HepG2 (cell line): ENCODE data around the gene CDC42EP5. TPM values are rescaled to one million over a fixed set of nuclear protein-coding genes. Genes with fewer than 3 reads are reported as not detected.
"Not testable (repeated sequence)": the region's sequence is repeated elsewhere in the genome, so short reads cannot be mapped to it uniquely, and the experiment has no call there.

Experiments
- ATAC-seq: fragments of 200-7000 bp; cut with Tn5 transposase; 3 replicates; pipeline ENCODE4 v1.9.1; 2020; ENCODE audit warnings: mild to moderate bottlenecking, moderate library complexity
- BruUV-seq: library from RNA; stranded (reverse); fragments of 400-500 nt; replicated peaks from 2 replicates; lab custom pipeline; 2021; lab: Mats Ljungman, UMichigan
- CTCF ChIA-PET: fragments of 300-600 bp; formaldehyde crosslinking; extraction: SDS; loops from one replicate; lab custom pipeline; 2021; ENCODE audit warnings: low total read pairs, inconsistent platforms, low intra/inter-chr PET ratio; lab: Yijun Ruan, JAX
- POLR2A ChIA-PET: fragments of 350-600 bp; sonication (Branson Sonifier 250); formaldehyde crosslinking; loops from one replicate; lab custom pipeline; 2020; ENCODE audit warnings: antibody characterized with exemption, inconsistent platforms; lab: Yijun Ruan, JAX
- DNase-seq: peaks from one replicate; pipeline ENCODE4 v3.0.0-alpha.2; 2015; ENCODE audit warnings: low spot score
- FAIRE-seq: peaks from 3 replicates; lab custom pipeline; 2011; peaks lifted over from hg19 to GRCh38; lab: Jason Lieb, UNC
- H2AFZ ChIP-seq: one replicate; pipeline ENCODE4 v1.6.1; 2011; ENCODE audit warnings: low read length, inconsistent platforms
- H3K27ac ChIP-seq: fragments of 300-600 bp; 3 replicates; pipeline ENCODE4 v1.8.0; 2011; ENCODE audit warnings: mixed run types, mild to moderate bottlenecking, mixed read lengths, low read length, inconsistent platforms; ENCODE audit not compliant: insufficient read depth; ENCODE audit errors: extremely low read length
- H3K27me3 ChIP-seq, 2 experiments: fragments of 200-600 bp in 1 of 2; 2 replicates in 1 of 2; 3 replicates in 1 of 2; pipeline versions ENCODE4 v1.6.0 to v1.8.0; 2011; ENCODE audit warnings: low read length in 2 of 2, mild to moderate bottlenecking in 2 of 2, moderate library complexity in 2 of 2, inconsistent platforms in 1 of 2; ENCODE audit not compliant: insufficient read depth in 2 of 2, control insufficient read depth in 1 of 2
- H3K36me3 ChIP-seq, 2 experiments: fragments of 200-600 bp in 1 of 2; replicated peaks in 1 of 2; 2 replicates in 1 of 2; 3 replicates in 1 of 2; pipeline versions ENCODE4 v1.5.1 to v1.8.0; 2011; ENCODE audit warnings: low read length in 2 of 2, inconsistent platforms in 1 of 2; ENCODE audit not compliant: insufficient read depth in 2 of 2, control insufficient read depth in 1 of 2
- H3K4me1 ChIP-seq: 2 replicates; pipeline ENCODE4 v1.5.1; 2012; ENCODE audit warnings: low read length, inconsistent platforms; ENCODE audit not compliant: insufficient read depth
- H3K4me2 ChIP-seq: 2 replicates; pipeline ENCODE4 v1.6.0; 2011; ENCODE audit warnings: low read depth, low read length, inconsistent platforms
- H3K4me3 ChIP-seq, 3 experiments: fragments of 200-600 bp in 1 of 3; sonication (generic), shearing (Covaris generic) in 1 of 3; replicated peaks in 1 of 3; 2 replicates each; pipeline ENCODE4 v1.5.1; 2011 to 2016; ENCODE audit warnings: low read length in 3 of 3, inconsistent platforms in 2 of 3, low read depth in 2 of 3, mild to moderate bottlenecking in 2 of 3, control low read depth in 1 of 3, mixed read lengths in 1 of 3; ENCODE audit not compliant: insufficient read depth in 1 of 3
- H3K79me2 ChIP-seq: one replicate; pipeline ENCODE4 v1.6.1; 2011; ENCODE audit warnings: low read length, inconsistent platforms; ENCODE audit not compliant: insufficient read depth
- H3K9ac ChIP-seq: 2 replicates; pipeline ENCODE4 v1.6.0; 2011; ENCODE audit warnings: mild to moderate bottlenecking, low read depth, low read length, inconsistent platforms; ENCODE audit not compliant: insufficient read depth
- H3K9me3 ChIP-seq: 2 replicates; pipeline ENCODE4 v1.5.1; 2012; ENCODE audit warnings: mild to moderate bottlenecking, low read length
- H4K20me1 ChIP-seq: 2 replicates; pipeline ENCODE4 v1.6.0; 2011; ENCODE audit warnings: inconsistent platforms, mild to moderate bottlenecking, low read length, moderate library complexity; ENCODE audit not compliant: insufficient read depth
- ARNTL ChIP-seq: sonication (generic); formaldehyde crosslinking; IDR thresholded peaks from 2 replicates; pipeline ENCODE4 v1.4.0; 2020; ENCODE audit warnings: mild to moderate bottlenecking, missing genetic modification reagents
- HNRNPL ChIP-seq: fragments of 200-400 bp; formaldehyde crosslinking; IDR thresholded peaks from 2 replicates; pipeline ENCODE4 v1.6.1; 2017; ENCODE audit warnings: mild to moderate bottlenecking, low read depth, low read length
- KDM1A ChIP-seq: IDR thresholded peaks from 2 replicates; pipeline ENCODE4 v1.6.1; 2016; ENCODE audit warnings: missing compliant biosample characterization
- MYC ChIP-seq: sonication (generic); formaldehyde crosslinking; IDR thresholded peaks from 2 replicates; pipeline ENCODE4 v1.9.0; 2021; ENCODE audit warnings: missing genetic modification reagents, borderline replicate concordance
- NAIF1 ChIP-seq: sonication (generic); formaldehyde crosslinking; IDR thresholded peaks from 2 replicates; pipeline ENCODE4 v1.5.0; 2020; ENCODE audit warnings: mild to moderate bottlenecking, missing genetic modification reagents, borderline replicate concordance
- NFKBIZ ChIP-seq: IDR thresholded peaks from 2 replicates; pipeline ENCODE4 v1.6.1; 2018; ENCODE audit warnings: missing genetic modification reagents, missing compliant biosample characterization
- ZKSCAN8 ChIP-seq: IDR thresholded peaks from 2 replicates; pipeline ENCODE4 v1.6.1; 2016; ENCODE audit warnings: borderline replicate concordance, missing genetic modification reagents, missing compliant biosample characterization
- ZNF354B ChIP-seq: sonication (generic); formaldehyde crosslinking; IDR thresholded peaks from 2 replicates; pipeline ENCODE4 v1.8.0; 2022; ENCODE audit warnings: mild to moderate bottlenecking, missing genetic modification reagents
- ZNF468 ChIP-seq: sonication (generic); formaldehyde crosslinking; IDR thresholded peaks from 2 replicates; pipeline ENCODE4 v1.8.0; 2022; ENCODE audit warnings: mild to moderate bottlenecking, moderate library complexity, missing genetic modification reagents
- ZNF530 ChIP-seq: sonication (generic); formaldehyde crosslinking; IDR thresholded peaks from 2 replicates; pipeline ENCODE4 v1.5.0; 2020; ENCODE audit warnings: low read depth, mild to moderate bottlenecking, missing genetic modification reagents
- ZNF589 ChIP-seq: sonication (generic); formaldehyde crosslinking; conservative IDR thresholded peaks from 2 replicates; pipeline ENCODE4 v1.8.0; 2022; ENCODE audit warnings: mild to moderate bottlenecking, moderate library complexity, missing genetic modification reagents
- ZNF841 ChIP-seq: sonication (generic); formaldehyde crosslinking; IDR thresholded peaks from 2 replicates; pipeline ENCODE4 v1.8.1; 2023; ENCODE audit warnings: missing genetic modification reagents, borderline replicate concordance
- ZSCAN12 ChIP-seq: sonication (generic); formaldehyde crosslinking; IDR thresholded peaks from 2 replicates; pipeline ENCODE4 v1.9.0; 2021; ENCODE audit warnings: mild to moderate bottlenecking, missing genetic modification reagents
- WGBS: methylation state at CpG from one replicate; pipeline ENCODE4 v1.1.6; 2017; ENCODE audit warnings: low lambda C conversion rate; 5-methylcytosine and 5-hydroxymethylcytosine counted together
- in situ Hi-C: cut with HindIII; loops from 2 replicates; pipeline ENCODE4 v1.10.0; 2017; ENCODE audit warnings: low pct_unique_long_range_greater_than_20kb; ENCODE audit not compliant: extremely low pct_ligation_motif_present
- intact Hi-C: fragments of 100-400 bp; cut with micrococcal nuclease; formaldehyde crosslinking; loops from one replicate; pipeline ENCODE4 v1.10.0; 2022; ENCODE audit not compliant: unreplicated experiment
- polyA plus RNA-seq, 8 experiments: library from polyadenylated mRNA; depleted of rRNA in 3 of 8; stranded (reverse) in 7 of 8; unstranded in 1 of 8; fragments of >200 nt; fragmentation: Illumina TruSeq in 4 of 8; extraction: Trizol in 4 of 8; gene quantifications; 2 replicates each; pipeline versions ENCODE4 v1.2.1 to v1.2.3, GENCODE V29; 2011 to 2016; ENCODE audit warnings: low read depth in 4 of 8, missing spikeins in 1 of 8, mixed read lengths in 1 of 8; ENCODE audit not compliant: insufficient read depth in 1 of 8
- total RNA-seq, 5 experiments: library from RNA; depleted of rRNA; stranded (reverse); fragments of >200 nt; fragmentation: Illumina TruSeq; extraction: Trizol; gene quantifications; 2 replicates each; pipeline ENCODE4 v1.2.3, GENCODE V29; 2016; ENCODE audit warnings: low read depth in 1 of 5
- TF ChIP-seq, protein P1 (sequence below): sonication (generic); formaldehyde crosslinking; IDR thresholded peaks from 2 replicates; pipeline ENCODE4 v1.8.0; 2022; ENCODE audit warnings: missing genetic modification reagents, mild to moderate bottlenecking, inconsistent platforms, borderline replicate concordance
- TF ChIP-seq, protein P2 (sequence below): sonication (generic); formaldehyde crosslinking; IDR thresholded peaks from 2 replicates; pipeline ENCODE4 v1.4.0; 2020; ENCODE audit warnings: missing genetic modification reagents

The CDC42EP5 gene
- total and polyA plus RNA-seq, 2 of the 13 experiments (the other 11 are each of a cell fraction or from before 2014, with no cell fraction given), result 0.41 to 1.6 TPM

DNA sequence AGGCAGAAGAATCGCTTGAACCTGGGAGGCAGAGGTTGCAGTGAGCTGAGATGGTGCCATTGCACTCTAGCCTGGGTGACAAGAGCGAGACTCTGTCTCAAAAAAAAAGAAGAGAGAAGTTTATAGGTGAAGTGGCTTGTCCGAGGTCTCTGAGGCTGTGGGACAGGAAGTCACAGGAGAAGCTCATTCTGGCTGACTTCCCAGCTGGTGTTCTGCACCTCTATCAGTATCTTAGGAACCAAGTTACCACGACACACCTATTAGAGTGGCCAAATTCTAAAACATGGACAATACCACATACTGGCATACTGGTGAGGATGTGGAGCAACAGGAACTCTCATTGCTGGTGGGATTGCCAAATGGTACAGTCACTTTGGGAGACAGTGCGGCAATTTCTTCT is 22.2 kb upstream of the CDC42EP5 start:
- H3K4me2 ChIP-seq, ATAC-seq, POLR2A ChIA-PET, intact Hi-C loops, H3K36me3 ChIP-seq, CTCF ChIA-PET, H3K4me1 ChIP-seq, H3K27ac ChIP-seq, BruUV-seq, H4K20me1 ChIP-seq, DNase-seq, H3K9me3 ChIP-seq, H3K9ac ChIP-seq, H2AFZ ChIP-seq, in situ Hi-C loops, H3K4me3 ChIP-seq, H3K79me2 ChIP-seq: not testable (repeated sequence)
- 8% methylated on average over 5 of the region's 5 CpGs for WGBS
- peaks cover 0 to 10% of the 10 kb centered on the region in 2 experiments; a peak in 2 of 5 replicates for H3K27me3 ChIP-seq
- FAIRE-seq, result peak; percentile 37

GRCh38 chr19:54493967-54494585 is 21.0 kb upstream of the CDC42EP5 start:
- Histone ChIP-seq H3K79me2 (no peaks in the 10 kb centered on the region), H4K20me1 (no peaks in the 10 kb centered on the region), H3K9ac (no peak overlapping the region), H3K4me1 (no peaks in the 10 kb centered on the region), H3K27me3 (peaks cover 2 to 20% of the 10 kb centered on the region in 2 experiments; a peak in 4 of 5 replicates), H3K9me3 (no peaks in the 10 kb centered on the region), H2AFZ (no peak overlapping the region), H3K4me2 (no peak overlapping the region), H3K36me3 (no peaks in the 10 kb centered on the region), H3K4me3 (no peak overlapping the region), H3K27ac (no peak overlapping the region)
- 23% methylated on average over 10 of the region's 10 CpGs for WGBS
- ChIA-PET CTCF (no interaction called here), POLR2A (no interaction called here)
- intact Hi-C loops (no loop called here), in situ Hi-C loops (no loop called here)
- TF ChIP-seq, protein P1, sequence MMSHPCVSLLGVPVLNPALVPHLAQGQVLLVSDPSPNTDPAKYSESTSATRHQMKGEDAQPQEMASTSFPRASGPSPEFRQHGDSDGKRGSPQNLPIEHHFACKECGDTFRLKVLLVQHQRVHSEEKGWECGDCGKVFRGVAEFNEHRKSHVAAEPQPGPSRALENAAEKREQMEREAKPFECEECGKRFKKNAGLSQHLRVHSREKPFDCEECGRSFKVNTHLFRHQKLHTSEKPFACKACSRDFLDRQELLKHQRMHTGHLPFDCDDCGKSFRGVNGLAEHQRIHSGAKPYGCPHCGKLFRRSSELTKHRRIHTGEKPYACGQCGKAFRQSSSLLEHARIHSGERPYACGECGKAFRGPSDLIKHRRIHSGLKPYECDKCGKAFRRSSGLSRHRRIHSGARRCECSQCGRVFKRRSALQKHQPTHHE (CRISPR knock-in tag), result no peak
- TF ChIP-seq NAIF1 (CRISPR knock-in tag) (no peak), KDM1A (CRISPR knock-in tag) (no peak), MYC (no peak), ZNF530 (CRISPR knock-in tag) (no peak), ARNTL (no peak), ZNF468 (CRISPR knock-in tag) (no peak), NFKBIZ (CRISPR knock-in tag) (no peak), ZKSCAN8 (CRISPR knock-in tag) (no peak), ZNF354B (no peak), ZNF589 (CRISPR knock-in tag) (no peak), ZSCAN12 (CRISPR knock-in tag) (no peak), ZNF841 (CRISPR knock-in tag) (no peak), HNRNPL (no peak)
- TF ChIP-seq, protein P2, sequence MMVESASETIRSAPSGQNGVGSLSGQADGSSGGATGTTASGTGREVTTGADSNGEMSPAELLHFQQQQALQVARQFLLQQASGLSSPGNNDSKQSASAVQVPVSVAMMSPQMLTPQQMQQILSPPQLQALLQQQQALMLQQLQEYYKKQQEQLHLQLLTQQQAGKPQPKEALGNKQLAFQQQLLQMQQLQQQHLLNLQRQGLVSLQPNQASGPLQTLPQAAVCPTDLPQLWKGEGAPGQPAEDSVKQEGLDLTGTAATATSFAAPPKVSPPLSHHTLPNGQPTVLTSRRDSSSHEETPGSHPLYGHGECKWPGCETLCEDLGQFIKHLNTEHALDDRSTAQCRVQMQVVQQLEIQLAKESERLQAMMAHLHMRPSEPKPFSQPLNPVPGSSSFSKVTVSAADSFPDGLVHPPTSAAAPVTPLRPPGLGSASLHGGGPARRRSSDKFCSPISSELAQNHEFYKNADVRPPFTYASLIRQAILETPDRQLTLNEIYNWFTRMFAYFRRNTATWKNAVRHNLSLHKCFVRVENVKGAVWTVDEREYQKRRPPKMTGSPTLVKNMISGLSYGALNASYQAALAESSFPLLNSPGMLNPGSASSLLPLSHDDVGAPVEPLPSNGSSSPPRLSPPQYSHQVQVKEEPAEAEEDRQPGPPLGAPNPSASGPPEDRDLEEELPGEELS (CRISPR knock-in tag), result no peak
- BruUV-seq, result no TSS peak
- no peak for FAIRE-seq
- no peak for DNase-seq
- ATAC-seq, result no peak
